Daoy (cell line): ENCODE measurements around the gene CNPY1. TPM values are rescaled to one million over a fixed set of nuclear protein-coding genes. Genes with fewer than 3 reads are reported as not detected.

ENCODE experiments used
- DNase-seq: peaks from one replicate; pipeline ENCODE4 v3.0.0-alpha.2; 2015; ENCODE audit warnings: low read depth
- total RNA-seq: library from RNA; depleted of rRNA; stranded (reverse); fragments of >200 nt; shearing (Covaris generic); gene quantifications from 2 replicates; pipeline ENCODE4 v1.2.3, GENCODE V29; 2014

Gene CNPY1
- total RNA-seq, 1 experiment from 2014 or later, result 2.7 TPM

- DNase-seq, result no peak
Measured at GRCh38 chr7:155512246-155512887, 34.0 kb downstream of the CNPY1 start.

- no peak for DNase-seq
Measured at GRCh38 chr7:155511702-155511996, 34.7 kb downstream of the CNPY1 start.

GRCh38 chr7:155510975-155511701 is 35.2 kb downstream of the CNPY1 start:
- DNase-seq, result no peak

GRCh38 chr7:155509725-155510551 is 36.4 kb downstream of the CNPY1 start:
- peak; percentile 73 for DNase-seq

- peak; percentile 72 for DNase-seq
Measured at GRCh38 chr7:155509359-155509724, 37.0 kb downstream of the CNPY1 start.

GRCh38 chr7:155508376-155509358 is 37.7 kb downstream of the CNPY1 start:
- DNase-seq, result peak; percentile 56

- DNase-seq, result no peak
Measured at GRCh38 chr7:155507576-155507975, 38.8 kb downstream of the CNPY1 start.

- DNase-seq, result peak; percentile 85
Measured at GRCh38 chr7:155506854-155507337, 39.5 kb downstream of the CNPY1 start.

- DNase-seq, result no peak
Measured at GRCh38 chr7:155505422-155505793, 41.0 kb downstream of the CNPY1 start.

- DNase-seq, result no peak
Measured at GRCh38 chr7:155497149-155497901, 49.0 kb downstream of the CNPY1 start.

- no peak for DNase-seq
Measured at GRCh38 chr7:155496267-155497005, 49.9 kb downstream of the CNPY1 start.

GRCh38 chr7:155495440-155496248 is 50.7 kb downstream of the CNPY1 start:
- no peak for DNase-seq

GRCh38 chr7:155494551-155494950 is 51.8 kb downstream of the CNPY1 start:
- DNase-seq, result no peak

- no peak for DNase-seq
Measured at GRCh38 chr7:155493744-155494538, 52.4 kb downstream of the CNPY1 start.

- DNase-seq, result peak; percentile 10
Measured at GRCh38 chr7:155491812-155492211, 54.5 kb downstream of the CNPY1 start.

- DNase-seq, result peak; percentile 77
Measured at GRCh38 chr7:155490697-155491628, 55.4 kb downstream of the CNPY1 start.
